Ishikawa (cell line): ENCODE measurements around the gene FSTL4.

ENCODE experiments used
- MAX ChIP-seq: IDR thresholded peaks from 2 replicates; pipeline ENCODE4 v1.6.1; 2012
- RAD21 ChIP-seq: IDR thresholded peaks from 2 replicates; pipeline ENCODE4 v1.6.1; 2012; ENCODE audit warnings: low read depth
- USF1 ChIP-seq: IDR thresholded peaks from 2 replicates; pipeline ENCODE4 v1.6.1; 2012
- YY1 ChIP-seq: IDR thresholded peaks from 2 replicates; pipeline ENCODE4 v1.6.1; 2012; ENCODE audit warnings: low read depth

GRCh38 chr5:133530270-133530669, 82.1 kb downstream of the FSTL4 start:
- TF ChIP-seq USF1 (no peak), YY1 (no peak), RAD21 (no peak), MAX (no peak)
